Activated gamma-delta T cell (primary cell): ENCODE measurements around the gene PCCA.
"Not testable (repeated sequence)": the region's sequence is repeated elsewhere in the genome, so short reads cannot be mapped to it uniquely, and the experiment has no call there.

Source experiments
- DNase-seq: peaks from one replicate; lab custom pipeline; 2025; lab: John Stamatoyannopoulos, UW

PCCA gene

DNA sequence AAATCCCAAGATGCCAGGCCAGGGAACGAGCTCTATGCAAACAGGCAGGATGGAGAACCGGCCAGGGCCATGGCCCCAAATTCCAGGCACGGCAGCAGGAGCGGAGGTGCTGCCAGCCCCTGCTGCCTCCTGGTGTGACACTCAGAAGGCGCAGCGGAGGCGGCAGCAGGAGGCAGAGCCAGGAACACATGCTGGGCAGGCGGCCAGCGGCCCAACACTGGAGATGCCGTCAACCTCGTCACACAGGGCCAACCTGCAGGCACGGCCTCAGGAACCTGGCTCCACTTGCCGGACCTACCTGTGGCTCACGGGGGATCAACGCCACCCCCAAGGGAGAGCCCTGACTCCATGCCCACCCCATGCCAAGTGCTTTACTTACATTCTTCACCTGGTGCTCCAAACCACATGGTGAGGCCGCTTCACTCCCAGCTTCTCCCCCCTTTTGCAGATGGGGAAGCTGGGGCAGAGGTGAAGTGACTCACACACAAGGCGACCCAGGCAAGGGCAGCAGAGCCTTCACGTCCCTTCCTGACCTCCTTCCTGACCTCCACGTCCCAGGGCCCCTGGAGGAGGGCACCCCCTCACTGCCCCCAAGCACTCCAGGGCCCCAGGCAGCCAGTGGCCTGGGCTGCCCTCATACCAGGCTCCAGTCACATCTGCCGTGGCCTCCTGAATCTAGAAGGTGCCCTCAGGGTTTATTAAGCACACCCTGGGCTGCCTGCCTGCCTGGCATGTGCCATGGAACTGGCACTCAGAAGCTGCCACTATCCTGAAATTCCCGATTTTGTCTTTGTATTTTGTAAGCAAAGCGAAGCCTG lies 456.2 kb downstream of the PCCA start:
- no peak for DNase-seq

- no peak for DNase-seq
These were observed 456.8 kb downstream of the PCCA start for GRCh38 chr13:100545684-100546061.

- DNase-seq, result no peak
These were observed 458.0 kb downstream of the PCCA start for GRCh38 chr13:100546713-100547405.

GRCh38 chr13:100547791-100548201 lies 458.9 kb downstream of the PCCA start:
- no peak for DNase-seq

DNA sequence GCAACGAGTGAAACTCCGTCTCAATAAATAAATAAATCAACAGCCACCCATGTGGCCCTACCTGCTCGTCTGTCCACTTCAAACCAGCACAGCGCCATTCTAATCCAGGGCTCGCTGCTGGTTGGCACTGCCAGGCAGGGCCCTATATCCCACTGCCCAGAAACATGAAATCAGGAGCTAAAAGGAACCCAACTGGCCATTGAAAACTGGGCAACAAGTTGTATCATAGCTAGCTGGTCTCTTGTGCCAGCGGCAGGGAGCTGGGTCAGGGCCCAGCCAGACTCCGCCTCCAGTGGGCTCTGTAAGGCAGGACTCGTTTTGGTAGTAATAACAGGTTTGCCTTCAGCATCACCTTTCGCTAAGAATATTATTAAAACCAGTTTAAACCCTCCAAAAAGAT lies 460.4 kb downstream of the PCCA start:
- no peak for DNase-seq

GRCh38 chr13:100552755-100553154 lies 463.9 kb downstream of the PCCA start:
- no peak for DNase-seq

- DNase-seq, result no peak
These were observed 471.0 kb downstream of the PCCA start for GRCh38 chr13:100559886-100560285.

DNA sequence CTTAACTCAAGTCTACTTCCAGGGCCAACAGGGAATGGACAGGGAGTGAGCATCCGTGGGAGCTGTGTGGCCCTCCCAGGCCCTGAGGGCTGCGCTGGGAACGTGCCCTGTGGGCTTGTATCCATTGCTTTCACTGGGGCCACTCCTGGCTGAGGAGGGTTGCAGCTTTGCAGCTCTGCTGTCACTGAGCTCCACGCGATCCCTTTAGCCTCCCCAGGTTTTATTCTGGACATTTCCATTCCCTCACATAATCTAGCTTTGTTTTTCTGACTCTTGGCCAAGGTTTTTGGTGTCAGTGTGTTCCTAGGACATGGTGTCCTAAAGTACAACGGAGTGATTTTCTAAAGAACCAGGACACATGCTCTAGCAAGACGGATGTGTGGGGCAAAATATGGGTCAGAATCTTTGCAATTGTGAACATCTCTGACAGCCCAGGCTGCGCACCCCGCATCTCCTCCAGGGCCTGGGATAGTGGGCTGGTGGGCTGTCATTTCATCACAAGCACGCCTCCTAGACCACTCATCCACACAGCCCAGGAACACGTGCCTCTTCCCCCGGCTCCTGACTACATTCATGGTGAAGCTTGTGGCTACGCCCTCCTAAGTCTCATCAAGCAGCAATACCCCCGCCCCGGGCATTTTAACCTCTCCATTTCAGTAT lies 471.7 kb downstream of the PCCA start:
- no peak for DNase-seq

DNA sequence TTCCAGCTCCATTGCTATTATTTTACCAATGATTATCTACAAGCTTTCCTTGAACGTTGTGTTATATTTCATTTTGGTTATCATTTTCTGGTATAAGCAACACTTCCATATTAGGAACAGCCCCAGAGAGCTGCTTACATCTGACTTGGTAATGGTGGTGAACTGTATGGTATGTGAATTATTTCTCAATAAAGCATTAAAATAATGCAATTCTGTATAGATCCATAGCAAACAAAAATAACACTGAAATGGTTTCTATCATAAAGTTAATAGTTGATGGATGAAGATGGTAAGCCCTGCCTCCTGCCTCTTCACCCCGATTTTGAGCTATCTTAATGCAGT lies 472.2 kb downstream of the PCCA start:
- DNase-seq, result no peak

DNA sequence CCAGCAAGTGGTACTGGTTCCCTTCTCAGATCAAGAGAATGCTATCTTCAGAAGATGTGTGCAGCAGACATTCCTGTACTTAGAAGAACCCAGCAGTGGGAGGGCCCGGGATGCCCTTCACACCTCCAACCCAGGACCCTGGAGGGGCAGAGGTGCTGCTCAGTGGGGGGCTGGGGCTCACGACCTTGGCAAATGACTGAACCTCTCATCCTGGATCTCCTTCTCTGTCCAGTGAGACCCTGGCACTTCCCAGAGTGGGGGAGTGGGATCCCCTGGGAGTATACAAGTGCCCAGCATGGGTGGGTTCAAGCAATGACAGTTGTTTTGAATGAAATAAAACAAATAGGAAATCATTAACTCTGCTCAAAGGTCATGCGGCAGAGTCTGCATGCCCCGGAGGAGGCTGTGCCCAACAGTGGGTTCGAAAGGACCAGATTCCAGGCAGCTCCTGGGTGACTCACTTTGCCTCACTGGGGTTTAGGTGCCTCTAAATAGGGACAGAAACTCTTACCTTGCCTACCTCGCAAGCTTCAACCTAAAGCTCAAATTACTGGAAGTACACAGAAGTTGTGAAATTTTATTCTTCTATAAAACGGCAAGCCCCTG lies 472.8 kb downstream of the PCCA start:
- DNase-seq, result no peak

GRCh38 chr13:100563779-100564178 lies 474.9 kb downstream of the PCCA start:
- no peak for DNase-seq

DNA sequence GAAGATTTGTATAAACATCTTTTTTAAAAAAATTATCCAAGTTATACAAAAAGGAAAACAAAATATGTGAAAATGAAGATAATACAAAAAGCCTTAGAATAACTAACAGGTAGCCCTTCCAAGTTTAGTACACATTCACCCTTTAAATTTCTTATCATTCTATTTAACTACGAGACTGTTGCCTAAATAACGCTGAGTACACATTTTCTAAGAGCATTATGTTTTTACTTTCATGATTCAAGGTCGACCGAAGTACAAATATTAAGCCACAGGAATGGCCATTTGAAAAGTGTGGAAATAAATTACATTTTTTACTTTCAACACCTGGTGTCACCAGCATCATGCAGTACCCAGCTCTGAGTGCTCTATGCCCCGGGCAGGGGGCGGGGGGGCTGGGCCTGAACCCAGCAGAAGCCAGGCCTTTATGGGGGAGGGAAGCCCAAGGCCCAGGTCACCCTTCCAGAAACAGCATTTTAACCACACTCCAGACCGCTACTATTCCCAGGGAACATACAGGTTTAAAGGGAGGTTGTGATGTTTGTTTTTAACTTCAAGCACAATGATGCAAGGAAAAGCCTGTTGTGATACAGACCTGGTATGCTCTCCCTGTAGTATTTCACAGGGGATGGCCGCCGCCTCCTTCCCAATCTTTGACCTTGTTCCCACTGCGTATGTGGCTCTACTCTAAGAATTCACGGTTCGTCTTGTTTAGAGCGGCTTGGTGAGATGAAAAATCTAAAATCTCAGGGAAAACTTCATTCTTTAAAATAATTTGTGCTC lies 475.7 kb downstream of the PCCA start:
- DNase-seq, result no peak

GRCh38 chr13:100565286-100565685 lies 476.4 kb downstream of the PCCA start:
- no peak for DNase-seq

- no peak for DNase-seq
These were observed 477.6 kb downstream of the PCCA start for GRCh38 chr13:100566543-100566942.

- no peak for DNase-seq
These were observed 484.2 kb downstream of the PCCA start for GRCh38 chr13:100573121-100573520.

DNA sequence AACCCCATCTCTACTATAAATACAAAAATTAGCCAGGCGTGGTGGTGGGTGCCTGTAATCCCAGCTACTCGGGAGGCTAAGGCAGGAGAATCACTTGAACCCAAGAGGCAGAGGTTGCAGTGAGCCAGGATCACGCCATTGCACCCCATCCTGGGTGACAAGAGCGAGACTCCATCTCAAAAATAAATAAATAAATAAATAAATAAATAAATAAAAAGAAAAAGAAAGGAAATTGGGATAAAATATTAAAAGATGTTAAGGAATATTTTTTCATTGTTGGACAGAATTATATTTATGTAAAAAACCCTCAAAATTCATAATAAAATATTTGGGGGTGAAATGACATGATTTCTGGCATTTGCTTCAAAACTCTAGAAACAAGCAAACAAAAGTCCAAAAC lies 488.3 kb downstream of the PCCA start:
- DNase-seq, result not testable (repeated sequence)
